SKM-1 (cell line): ENCODE measurements around the gene CTDP1.
A peak's percentile ranks its signal among the peaks of the same experiment; 100 is the strongest.

Source experiments
- DNase-seq: peaks from one replicate; lab custom pipeline; 2025; ENCODE audit not compliant: unreplicated experiment; lab: John Stamatoyannopoulos, UW

Gene CTDP1

DNA sequence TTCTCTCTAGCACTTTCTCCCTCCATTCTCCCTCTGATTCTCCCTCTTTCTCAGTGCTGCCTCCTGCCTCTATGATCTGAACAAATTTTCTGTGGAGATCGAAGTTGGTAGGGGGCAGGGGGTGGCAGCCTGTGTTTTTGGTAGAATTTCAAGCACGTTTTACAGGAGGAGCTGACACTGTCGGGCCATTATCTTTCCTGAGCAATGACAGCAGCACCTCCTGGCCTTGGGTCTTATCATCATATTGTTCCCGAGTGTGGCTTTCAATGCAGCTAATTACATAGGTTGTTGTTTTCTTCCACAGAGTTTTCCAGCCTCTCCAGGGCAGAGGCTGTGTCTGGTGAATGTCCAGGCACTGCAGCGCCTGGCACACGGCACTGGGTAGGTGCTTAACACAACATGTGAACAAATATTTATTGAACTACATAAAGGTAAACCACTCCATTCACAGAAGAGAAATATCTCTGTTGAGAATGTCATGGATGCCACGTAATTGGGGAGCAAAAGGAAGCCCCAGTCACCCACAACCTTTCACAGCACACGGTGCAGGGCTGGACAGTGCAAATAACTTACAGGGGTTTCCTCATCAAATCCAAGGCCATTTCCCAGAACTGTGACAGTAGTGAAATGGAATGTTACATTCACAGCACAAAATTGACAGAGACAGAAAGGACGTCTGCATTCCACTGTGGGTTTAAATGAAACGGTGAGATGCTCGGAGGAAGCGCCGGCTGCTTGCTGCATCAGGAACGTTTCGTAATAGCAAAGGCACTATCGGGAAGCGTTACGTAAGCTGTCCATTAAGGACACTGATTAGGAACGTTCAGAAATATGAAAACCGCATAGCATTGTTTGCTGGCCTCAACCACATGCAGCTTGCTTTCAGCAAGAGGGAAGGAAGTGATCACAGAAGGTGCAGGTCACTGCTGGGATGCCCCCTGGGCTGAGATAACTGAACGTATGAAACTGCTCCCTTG is 111.7 kb downstream of the CTDP1 start:
- peak; percentile 98 for DNase-seq

DNA sequence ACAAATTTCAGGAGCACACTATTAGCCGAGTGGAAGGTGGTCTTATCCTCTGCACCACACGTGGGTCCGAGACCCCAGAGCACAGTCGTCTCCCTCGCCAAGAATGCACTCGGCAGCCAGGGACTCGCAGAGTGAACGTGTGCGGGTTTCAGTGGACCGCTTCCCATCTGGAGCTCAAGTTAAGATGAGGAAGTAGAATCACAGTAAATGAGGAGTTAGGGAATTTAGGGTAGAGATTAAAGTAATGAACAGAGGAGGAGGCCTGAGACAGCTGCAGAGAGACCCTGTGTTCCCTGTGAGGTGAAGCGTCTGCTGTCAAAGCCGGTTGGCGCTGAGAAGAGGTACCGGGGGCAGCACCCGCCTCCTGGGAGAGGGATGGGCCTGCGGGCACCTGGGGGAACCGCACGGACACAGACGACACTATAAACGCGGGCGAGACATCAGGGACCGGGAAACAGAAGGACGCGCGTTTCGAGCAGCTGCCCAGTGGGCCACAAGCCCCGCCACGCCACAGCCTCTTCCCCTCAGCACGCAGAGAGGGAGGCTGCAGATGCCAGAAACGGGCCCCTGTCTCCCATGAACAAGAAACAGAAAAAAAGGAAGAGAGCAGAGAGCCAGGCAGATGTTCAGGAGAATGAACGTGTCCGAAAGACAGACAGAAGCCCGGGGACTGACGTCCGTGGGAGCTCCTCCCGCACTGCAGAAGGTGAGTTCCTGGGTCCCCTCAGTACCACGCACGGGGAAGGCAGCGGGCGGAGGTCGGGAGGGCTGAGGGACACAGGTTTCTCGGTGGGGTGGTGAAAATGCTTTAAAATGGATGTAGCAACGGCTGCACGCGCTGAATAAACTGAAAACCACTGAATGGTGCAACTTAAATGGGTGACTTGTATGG is 112.7 kb downstream of the CTDP1 start:
- peak; percentile 41 for DNase-seq

DNA sequence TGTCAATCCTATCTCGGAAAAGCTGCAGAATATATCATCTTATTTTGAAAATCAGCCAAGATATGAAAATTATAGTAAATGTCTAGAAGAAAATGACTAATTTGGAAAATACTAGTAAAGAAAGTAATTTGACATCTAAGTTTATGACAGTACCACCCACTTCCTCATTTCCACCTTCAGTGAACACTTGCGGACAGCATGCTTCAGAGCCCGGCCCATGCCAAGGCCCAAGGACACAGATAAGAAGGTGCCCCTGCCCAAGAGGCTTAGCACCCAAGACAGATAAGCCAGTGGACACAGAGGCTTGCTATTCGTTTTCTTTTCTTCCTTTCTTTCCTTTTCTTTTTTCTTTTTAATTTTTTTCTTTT is 113.4 kb downstream of the CTDP1 start:
- peak; percentile 30 for DNase-seq

DNA sequence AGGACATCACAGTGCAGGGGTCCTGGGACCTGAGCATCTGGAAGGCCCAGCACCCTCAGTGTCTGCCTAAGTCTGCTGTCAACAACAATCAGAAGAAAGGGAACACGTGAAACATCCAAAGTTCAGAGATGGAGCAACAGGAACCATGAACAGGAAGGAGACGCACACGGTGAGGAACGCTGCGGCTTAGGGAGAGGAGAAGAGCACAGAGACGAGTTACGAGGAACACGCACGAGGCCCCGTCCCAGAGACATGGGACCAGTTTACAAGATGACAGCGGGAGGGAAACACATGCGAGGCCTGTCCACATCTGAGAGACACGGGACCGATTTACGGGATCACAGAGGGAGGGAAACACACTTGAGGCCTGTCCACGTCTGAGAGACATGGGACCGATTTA is 115.2 kb downstream of the CTDP1 start:
- DNase-seq = no peak

DNA sequence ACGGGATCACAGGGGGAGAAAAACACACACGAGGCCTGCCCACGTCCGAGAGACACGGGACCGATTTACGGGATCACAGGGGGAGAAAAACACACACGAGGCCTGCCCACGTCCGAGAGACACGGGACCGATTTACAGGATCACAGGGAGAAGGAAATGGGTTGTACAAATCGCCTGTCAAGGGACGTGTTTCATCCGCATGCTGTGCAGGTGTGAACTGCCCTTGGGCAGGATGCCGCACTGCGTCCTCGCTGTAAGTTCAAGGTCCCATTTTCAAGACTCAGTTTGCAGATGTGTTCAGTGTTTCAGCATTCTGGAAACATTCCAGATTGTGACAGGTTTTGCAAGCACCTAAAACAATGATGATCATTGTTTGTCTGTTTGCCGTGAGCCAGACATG is 115.8 kb downstream of the CTDP1 start:
- no peak for DNase-seq

DNA sequence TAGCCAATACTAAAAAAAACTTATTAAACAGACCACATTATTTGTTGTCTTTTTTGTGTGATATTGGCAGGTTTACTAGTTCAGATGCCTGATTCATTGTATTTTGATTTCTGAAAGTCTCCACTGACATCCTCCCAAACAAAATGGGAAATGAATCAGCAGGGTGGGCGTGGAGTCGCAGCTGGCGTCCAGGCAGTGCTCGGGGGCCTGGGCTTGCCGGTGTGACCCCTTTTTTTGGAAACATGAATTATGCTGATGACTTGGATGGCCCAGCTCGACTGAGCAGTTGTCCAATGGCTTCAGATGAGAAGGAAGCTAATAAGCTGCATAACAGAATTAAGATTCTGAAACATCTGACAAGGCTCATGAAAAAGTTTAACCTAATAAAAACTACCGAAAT is 116.4 kb downstream of the CTDP1 start:
- DNase-seq = no peak

DNA sequence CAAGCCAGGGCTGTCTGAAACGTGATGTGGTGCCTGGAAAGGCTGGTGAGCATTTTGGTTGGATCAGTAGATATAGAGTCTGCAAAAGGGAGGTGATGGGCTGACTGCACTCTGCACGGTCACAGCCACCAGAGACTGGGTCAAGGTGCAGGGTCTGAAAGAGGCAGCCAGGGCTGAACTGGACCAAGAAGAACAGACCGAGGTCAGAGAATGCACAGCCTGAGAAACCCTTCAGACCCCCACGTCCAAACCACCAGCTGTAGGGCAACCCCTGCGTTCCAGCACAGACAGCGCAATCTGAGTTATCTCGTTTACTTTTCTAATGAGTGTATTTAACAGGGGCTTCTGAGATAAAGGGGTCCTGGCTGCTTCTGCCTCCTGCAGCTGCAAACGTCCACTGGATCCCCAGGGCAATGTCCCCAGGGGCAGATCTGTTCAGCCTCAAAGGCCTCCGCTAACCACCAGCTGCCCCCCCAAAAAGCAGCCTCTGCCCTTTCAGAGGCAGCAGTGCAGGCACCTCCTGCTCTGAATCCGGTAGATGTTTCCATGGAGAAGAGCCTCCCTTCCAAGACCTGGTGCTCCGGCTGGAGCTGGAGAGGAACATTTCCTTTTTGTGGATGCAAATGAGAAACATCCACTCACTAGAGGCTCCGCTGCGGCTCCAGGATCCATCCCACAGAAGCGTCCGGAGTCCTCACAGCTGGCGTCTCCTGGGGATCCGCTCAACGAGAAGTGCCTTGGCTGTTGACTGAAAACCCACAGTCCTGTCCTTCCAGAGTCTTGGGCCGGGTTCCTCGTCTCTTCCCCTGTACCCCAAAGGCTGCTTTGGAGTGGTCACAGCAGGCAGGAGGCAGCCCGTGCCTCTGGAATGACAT is 117.2 kb downstream of the CTDP1 start:
- no peak for DNase-seq

DNA sequence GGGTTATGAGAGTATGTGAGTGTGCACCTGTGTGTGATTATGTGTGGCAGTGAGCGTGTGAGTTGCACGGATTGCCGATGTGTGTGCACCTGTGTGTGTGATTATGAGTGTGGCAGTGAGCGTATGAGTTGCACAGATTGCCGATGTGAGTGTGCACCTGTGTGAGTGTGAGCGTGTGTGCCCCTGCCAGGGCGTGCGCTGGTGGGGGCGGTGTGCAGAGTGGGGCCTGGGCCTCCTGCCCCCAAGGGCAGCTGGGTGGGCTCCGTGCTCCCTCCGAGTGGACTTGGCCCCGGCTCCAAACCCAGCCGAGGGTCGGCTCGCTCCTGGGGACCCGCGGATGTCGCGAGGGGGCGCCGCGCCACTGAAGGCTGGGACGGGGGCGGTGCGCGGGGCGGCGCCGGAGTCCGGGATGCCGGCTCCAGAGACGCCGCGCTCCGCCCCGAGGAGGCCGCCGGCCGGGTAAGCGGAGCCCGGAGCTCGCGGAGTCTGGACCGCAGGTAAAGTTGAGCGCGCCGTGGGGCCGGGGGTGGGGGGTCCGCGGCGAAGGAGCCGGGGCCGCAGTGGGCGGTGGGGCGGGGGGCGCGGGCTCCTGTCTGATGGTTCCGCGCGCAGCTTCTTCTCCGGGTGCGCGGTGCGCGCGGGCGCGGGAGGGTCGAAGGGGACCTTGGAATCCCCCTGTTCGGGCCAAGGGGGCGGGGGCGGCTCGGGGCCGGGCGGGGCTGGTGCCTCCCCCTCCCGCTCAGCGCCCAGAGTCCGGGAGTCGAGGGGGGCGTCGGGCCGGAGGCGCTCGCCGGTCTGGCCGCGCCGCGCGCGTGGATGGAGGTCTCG is 118.1 kb downstream of the CTDP1 start, which contains the start of gene KCNG2:
KCNG2 (plus strand) TSS at position 421 of the 828 bp plus-strand sequence. CDS start 65,730 bp downstream, outside the sequence.
- DNase-seq = no peak

DNA sequence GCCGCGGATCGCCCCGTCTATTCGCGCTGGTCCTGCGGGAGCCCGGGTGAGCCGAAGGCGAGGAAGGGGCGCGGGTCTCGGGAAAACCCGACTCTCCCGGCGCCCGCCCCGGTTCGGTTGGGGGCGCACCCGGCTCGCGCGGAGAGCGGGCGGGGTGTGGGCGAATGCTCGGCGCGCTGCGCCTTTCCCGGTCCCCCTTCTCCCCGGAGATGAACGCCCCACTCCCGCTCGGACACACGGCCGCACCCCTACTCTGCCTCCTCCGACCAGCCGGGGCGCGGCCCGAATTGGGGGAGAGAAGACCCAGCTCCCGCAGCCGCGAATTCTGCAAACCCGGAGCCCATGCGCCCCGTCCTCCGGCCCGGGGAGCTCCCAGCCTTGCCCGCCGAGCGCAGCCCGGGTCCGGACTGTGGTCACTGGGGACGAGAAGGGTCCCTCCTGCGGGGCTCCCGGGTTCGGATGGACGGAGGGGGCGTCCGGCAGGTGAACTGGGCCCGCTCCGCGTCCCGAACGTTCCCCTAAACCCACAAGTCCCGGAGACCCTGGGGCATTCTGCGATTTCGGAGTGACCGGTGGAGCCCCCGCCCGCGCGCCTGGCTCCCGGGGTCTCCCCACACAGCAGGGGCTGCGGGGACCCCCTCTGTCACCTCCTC is 118.9 kb downstream of the CTDP1 start:
- no peak for DNase-seq

DNA sequence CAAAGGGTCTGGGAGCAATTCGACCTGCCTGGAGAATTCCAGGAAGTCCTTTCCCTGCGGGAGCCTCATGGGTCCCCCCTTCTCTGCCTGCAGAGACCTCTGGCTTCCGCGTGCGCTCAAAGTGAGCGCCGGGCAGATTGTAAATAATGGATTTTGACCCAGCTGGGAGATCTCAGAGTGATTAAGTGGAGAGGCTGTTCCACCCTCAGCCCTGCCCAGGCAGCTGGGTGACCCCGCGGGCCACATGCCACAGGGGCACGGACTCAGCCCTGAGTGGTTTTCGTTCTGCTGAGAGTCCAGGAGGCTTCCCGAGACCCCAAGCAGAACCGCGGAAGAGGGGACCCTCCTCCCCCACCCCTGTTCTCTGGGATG is 119.4 kb downstream of the CTDP1 start:
- DNase-seq = no peak

DNA sequence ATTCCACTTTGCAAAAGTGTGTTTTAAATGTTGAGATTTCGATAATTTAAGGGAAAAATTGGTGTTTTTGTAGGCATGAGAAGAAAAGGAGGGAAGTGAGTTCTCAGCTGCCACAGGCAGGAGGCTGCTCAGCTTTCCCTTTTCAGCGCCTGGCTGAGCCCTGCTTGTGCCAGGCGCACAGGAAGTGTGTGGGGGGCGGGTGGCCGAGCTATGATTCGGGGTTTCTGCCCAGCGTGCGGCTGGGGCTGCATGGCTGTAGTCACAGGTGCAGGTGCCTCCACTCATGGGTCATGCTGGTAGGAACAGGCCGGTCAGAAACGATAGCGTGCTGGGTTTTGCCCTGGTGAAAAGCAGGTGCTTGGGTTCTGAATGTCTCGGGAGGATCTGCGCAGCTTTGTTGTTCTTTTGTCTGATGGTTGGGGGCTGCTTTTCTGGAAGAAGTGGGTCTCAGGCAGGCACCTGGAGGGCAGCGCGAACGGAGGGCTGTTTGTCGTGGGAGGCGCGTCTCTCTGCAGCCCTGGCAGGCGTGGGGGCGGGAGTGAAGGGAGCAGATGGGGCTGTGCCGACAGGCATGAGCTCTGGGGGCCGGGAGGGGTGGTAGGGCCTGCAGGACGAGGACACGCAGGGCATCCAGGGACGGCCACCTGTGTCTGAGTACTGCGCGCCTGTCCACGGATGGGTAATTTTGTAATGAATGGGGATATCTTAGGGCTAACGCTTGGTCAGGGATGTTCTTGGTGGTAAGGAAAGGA is 120.2 kb downstream of the CTDP1 start:
- no peak for DNase-seq

DNA sequence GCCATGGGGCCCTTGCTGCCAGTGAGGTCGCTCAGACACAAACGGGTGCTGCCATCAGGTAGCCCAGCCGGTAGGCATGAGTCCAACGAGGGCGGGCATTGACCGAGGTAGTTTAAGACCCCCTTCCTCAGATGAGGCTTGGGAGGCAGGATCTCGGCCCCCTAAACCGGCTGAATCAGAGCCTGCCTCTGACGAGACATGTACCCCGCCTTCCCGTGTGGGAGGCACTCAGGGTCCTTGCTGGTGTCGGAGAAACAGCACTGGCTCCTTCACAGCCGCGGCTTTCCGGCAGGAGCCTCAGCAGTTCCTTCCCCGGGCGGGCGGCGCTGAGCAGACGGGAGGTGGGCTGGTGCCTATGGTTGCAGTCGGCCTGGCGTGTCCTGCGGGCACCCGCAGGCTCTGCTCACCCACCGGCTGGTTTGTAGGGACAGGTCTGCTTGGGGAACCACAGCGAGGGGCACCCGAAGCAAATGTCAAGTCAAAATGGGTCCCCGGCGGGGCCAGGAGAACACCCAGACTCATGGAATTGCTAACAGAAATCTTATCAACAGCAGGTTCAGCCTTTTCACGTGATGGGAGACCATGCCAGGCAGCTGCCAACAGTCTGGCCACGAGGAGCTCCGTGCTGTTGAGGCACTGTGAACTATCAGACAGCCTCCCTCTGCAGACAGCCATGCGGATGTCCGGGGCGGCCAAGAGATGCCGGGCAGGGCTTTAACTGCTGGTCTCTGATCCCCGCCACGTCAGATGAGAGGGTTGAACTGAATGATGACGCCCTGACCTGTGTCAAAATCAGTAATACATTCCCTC is 121.0 kb downstream of the CTDP1 start:
- DNase-seq = no peak

DNA sequence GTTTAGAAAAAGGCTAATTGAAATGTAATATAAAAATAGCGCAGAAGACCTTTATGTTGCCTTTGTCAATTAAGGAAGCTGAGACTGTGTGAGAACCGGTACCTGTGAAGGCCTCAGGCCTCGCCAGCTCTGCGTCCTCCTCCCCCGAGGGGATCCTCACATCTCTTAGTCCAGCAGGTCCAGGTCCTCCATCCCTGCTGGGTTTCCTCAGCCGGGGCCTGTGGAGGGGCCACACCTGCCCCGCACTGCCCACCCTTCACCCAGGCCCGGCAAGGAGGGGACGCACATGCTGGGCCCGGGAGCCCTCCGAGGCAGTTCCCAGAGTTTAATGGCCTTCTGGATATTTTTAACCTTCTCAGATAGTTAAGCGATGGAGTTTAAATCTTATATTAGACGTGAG is 121.6 kb downstream of the CTDP1 start:
- DNase-seq = no peak

DNA sequence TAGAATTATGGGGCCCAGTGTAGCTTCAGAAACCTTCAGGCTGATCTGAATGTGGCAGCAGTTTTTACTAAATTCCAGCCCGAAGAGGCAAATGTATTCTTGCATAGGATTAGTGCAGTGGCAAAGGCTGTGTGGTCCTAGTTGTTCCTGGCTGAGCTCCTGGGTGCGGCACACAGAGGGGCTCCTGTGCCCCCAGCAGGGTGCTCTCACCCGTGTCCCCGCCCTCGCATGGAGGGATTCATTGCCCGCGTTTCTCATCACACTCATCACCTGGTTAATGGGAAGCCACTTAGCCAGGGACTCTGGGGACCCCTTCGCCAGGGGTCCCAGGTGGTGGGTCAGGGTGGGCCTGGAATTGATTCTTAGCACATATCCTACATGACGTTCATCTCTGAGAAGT is 122.0 kb downstream of the CTDP1 start:
- no peak for DNase-seq

DNA sequence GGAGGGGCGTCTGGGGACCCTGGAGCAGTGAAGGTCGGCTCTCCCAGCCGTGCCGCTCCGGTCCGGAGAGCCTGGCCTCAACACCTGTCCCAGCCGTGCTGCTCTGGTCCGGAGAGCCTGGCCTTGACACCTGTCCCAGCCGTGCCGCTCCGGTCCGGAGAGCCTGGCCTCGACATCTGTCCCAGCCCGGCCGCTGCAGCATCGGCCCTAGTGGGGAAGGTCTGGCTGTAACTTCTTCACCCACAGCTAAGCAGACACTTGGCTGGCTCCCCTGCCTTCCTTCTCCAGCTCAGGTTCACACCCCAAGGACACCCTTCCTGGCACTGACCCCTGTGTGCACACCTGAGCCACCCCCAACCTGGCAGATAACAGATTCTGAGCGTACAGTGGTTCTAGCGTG is 122.7 kb downstream of the CTDP1 start:
- DNase-seq = no peak

DNA sequence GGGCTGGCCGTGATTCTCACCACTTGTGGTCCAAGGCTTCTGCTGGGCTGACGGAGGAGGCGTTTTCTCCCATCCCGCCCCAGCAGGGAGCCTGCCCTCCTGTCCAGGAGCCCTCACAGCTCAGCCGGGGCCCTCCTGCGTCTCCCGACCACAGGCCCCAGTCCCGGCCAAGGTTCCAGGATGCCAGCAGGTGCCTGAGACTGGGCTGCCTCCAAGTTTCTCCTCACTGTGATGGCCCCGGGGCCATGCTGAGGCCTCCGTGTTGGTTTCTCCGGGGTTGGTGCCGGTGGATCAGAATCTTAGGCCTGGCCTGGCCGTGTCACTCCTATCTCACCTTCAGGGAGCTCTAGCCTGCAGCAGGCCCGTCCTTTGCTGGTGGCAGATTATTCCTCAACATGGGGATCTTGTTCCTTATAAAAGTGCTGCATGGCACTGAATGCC is 124.0 kb downstream of the CTDP1 start:
- no peak for DNase-seq
